Hematopoietic multipotent progenitor cell treated with erythropoietin and hydrocortisone succinate and interleukin-3 and kit ligand, for 8 days (in vitro differentiated cells): ENCODE results near the gene AGPAT4.

ENCODE experiments used
- DNase-seq: peaks from one replicate; pipeline ENCODE4 v3.0.0-alpha.2; 2015

AGPAT4 gene

GRCh38 chr6:161105408-161105807 is 168.5 kb downstream of the AGPAT4 start:
- no peak for DNase-seq

- DNase-seq, result no peak
These were observed 168.9 kb downstream of the AGPAT4 start for GRCh38 chr6:161104966-161105365.

- DNase-seq, result no peak
These were observed 170.4 kb downstream of the AGPAT4 start for GRCh38 chr6:161103475-161103874.

GRCh38 chr6:161101517-161101916 is 172.3 kb downstream of the AGPAT4 start:
- DNase-seq, result peak; percentile 5

GRCh38 chr6:161100072-161100471 is 173.8 kb downstream of the AGPAT4 start:
- no peak for DNase-seq

GRCh38 chr6:161095916-161096315 is 177.9 kb downstream of the AGPAT4 start:
- DNase-seq, result no peak

GRCh38 chr6:161094955-161095354 is 178.9 kb downstream of the AGPAT4 start:
- no peak for DNase-seq

- DNase-seq, result no peak
These were observed 181.7 kb downstream of the AGPAT4 start for GRCh38 chr6:161091972-161092701.

GRCh38 chr6:161091151-161091550 is 182.7 kb downstream of the AGPAT4 start:
- DNase-seq, result no peak

- no peak for DNase-seq
These were observed 185.1 kb downstream of the AGPAT4 start for GRCh38 chr6:161088676-161089328.

- no peak for DNase-seq
These were observed 188.6 kb downstream of the AGPAT4 start for GRCh38 chr6:161085246-161085645.

GRCh38 chr6:161082215-161082614 is 191.6 kb downstream of the AGPAT4 start:
- DNase-seq, result no peak

GRCh38 chr6:161080263-161080970 is 193.4 kb downstream of the AGPAT4 start:
- no peak for DNase-seq
